Erythroblast (primary cell): Measurements from ENCODE around the gene CALY.
A peak's percentile ranks its signal among the peaks of the same experiment; 100 is the strongest.

Experiments used
- DNase-seq, 2 experiments: peaks; one replicate each; lab custom pipeline; 2025; lab: John Stamatoyannopoulos, UW
- GATA1 ChIP-seq: IDR thresholded peaks from 2 replicates; pipeline ENCODE4 v1.6.1; 2011; ENCODE audit warnings: low read depth, mild to moderate bottlenecking, control low read depth, low read length, moderate library complexity
- POLR2A ChIP-seq: IDR thresholded peaks from 2 replicates; pipeline ENCODE4 v1.6.1; 2011; ENCODE audit warnings: mild to moderate bottlenecking, low read length

CALY gene

GRCh38 chr10:133299738-133300137 lies 37.0 kb downstream of the CALY start:
- DNase-seq = no peak
- no peak for TF ChIP-seq POLR2A
- no peak for TF ChIP-seq GATA1

GRCh38 chr10:133299224-133299623 lies 37.5 kb downstream of the CALY start:
- DNase-seq = no peak
- TF ChIP-seq POLR2A (no peak), GATA1 (no peak)

- DNase-seq = no peak
- TF ChIP-seq POLR2A = no peak
- no peak for TF ChIP-seq GATA1
Observed at GRCh38 chr10:133298466-133298865, 38.2 kb downstream of the CALY start.

- TF ChIP-seq GATA1 (no peak), POLR2A (no peak)
- no peak for DNase-seq
Observed at GRCh38 chr10:133297504-133297903, 39.2 kb downstream of the CALY start.

- no peak for DNase-seq
- TF ChIP-seq GATA1 (no peak), POLR2A (no peak)
Observed at GRCh38 chr10:133295426-133296320, 41.0 kb downstream of the CALY start.

- DNase-seq = no peak
- TF ChIP-seq POLR2A (no peak), GATA1 (no peak)
Observed at GRCh38 chr10:133294189-133294588, 42.5 kb downstream of the CALY start.

GRCh38 chr10:133293810-133294119 lies 42.9 kb downstream of the CALY start:
- DNase-seq = no peak
- no peak for TF ChIP-seq POLR2A
- TF ChIP-seq GATA1 = no peak

GRCh38 chr10:133292919-133293809 lies 43.5 kb downstream of the CALY start:
- DNase-seq = peak in 1 of 2 experiments; percentile 39
- TF ChIP-seq POLR2A = no peak
- TF ChIP-seq GATA1 = no peak

GRCh38 chr10:133289761-133290160 lies 46.9 kb downstream of the CALY start:
- DNase-seq = no peak
- TF ChIP-seq GATA1 = no peak
- TF ChIP-seq POLR2A = no peak

- no peak for DNase-seq
- TF ChIP-seq GATA1 = no peak
- TF ChIP-seq POLR2A = no peak
Observed at GRCh38 chr10:133287832-133288500, 48.7 kb downstream of the CALY start.

GRCh38 chr10:133286366-133286765 lies 50.3 kb downstream of the CALY start:
- TF ChIP-seq GATA1 (no peak), POLR2A (no peak)
- no peak for DNase-seq

- TF ChIP-seq GATA1 (no peak), POLR2A (no peak)
- no peak for DNase-seq
Observed at GRCh38 chr10:133285217-133285616, 51.5 kb downstream of the CALY start.

GRCh38 chr10:133283931-133284330 lies 52.8 kb downstream of the CALY start:
- no peak for DNase-seq
- no peak for TF ChIP-seq POLR2A
- TF ChIP-seq GATA1 = no peak
